DND-41 (cell line): ENCODE data around the gene FBXL13.
"Not testable (repeated sequence)": the region's sequence is repeated elsewhere in the genome, so short reads cannot be mapped to it uniquely, and the experiment has no call there.

Experiments used
- ATAC-seq: fragments of 200-7000 bp; cut with Tn5 transposase; 3 replicates; pipeline ENCODE4 v1.9.1; 2021; ENCODE audit warnings: low read depth; ENCODE audit not compliant: insufficient read depth
- DNase-seq: peaks from one replicate; pipeline ENCODE4 v3.0.0-alpha.2; 2020
- H2AFZ ChIP-seq: 2 replicates; pipeline ENCODE4 v1.6.0; 2012; ENCODE audit warnings: low read depth, low read length
- H3K27ac ChIP-seq: 2 replicates; pipeline ENCODE4 v1.5.1; 2012; ENCODE audit warnings: low read length, inconsistent platforms
- H3K27me3 ChIP-seq: fragments of 200-600 bp; sonication (generic); 2 replicates; pipeline ENCODE4 v1.6.0; 2012; ENCODE audit warnings: low read length, mild to moderate bottlenecking, inconsistent platforms; ENCODE audit not compliant: insufficient read depth, poor library complexity
- H3K36me3 ChIP-seq: 2 replicates; pipeline ENCODE4 v1.5.1; 2012; ENCODE audit warnings: low read length, inconsistent platforms; ENCODE audit not compliant: insufficient read depth
- H3K4me1 ChIP-seq: 2 replicates; pipeline ENCODE4 v1.5.1; 2012; ENCODE audit warnings: mild to moderate bottlenecking, low read length; ENCODE audit not compliant: insufficient read depth
- H3K4me2 ChIP-seq: 2 replicates; pipeline ENCODE4 v1.6.0; 2012; ENCODE audit warnings: mild to moderate bottlenecking, moderate library complexity, low read length, inconsistent platforms; ENCODE audit not compliant: insufficient read depth
- H3K4me3 ChIP-seq, 2 experiments: fragments of 200-600 bp in 1 of 2; shearing (Covaris generic) in 1 of 2; 2 replicates each; pipeline ENCODE4 v1.5.1; 2012 to 2016; ENCODE audit warnings: inconsistent platforms in 2 of 2, low read length in 2 of 2, mild to moderate bottlenecking in 2 of 2, low read depth in 1 of 2, moderate library complexity in 1 of 2
- H3K79me2 ChIP-seq: 2 replicates; pipeline ENCODE4 v1.6.0; 2012; ENCODE audit warnings: low read length, inconsistent platforms; ENCODE audit not compliant: insufficient read depth
- H3K9ac ChIP-seq: 2 replicates; pipeline ENCODE4 v1.6.0; 2012; ENCODE audit warnings: low read depth, mild to moderate bottlenecking, inconsistent platforms, low read length, moderate library complexity
- H3K9me3 ChIP-seq: 2 replicates; pipeline ENCODE4 v1.5.1; 2012; ENCODE audit warnings: low read length, moderate library complexity, mild to moderate bottlenecking, inconsistent platforms; ENCODE audit not compliant: insufficient read depth, severe bottlenecking
- H4K20me1 ChIP-seq: 2 replicates; pipeline ENCODE4 v1.6.0; 2012; ENCODE audit warnings: low read length; ENCODE audit not compliant: insufficient read depth

The FBXL13 gene

GRCh38 chr7:102790364-102791100 lies 284.1 kb downstream of the FBXL13 start:
- H4K20me1 ChIP-seq, H3K4me2 ChIP-seq, H3K36me3 ChIP-seq, H3K9ac ChIP-seq, H3K27me3 ChIP-seq, H3K4me3 ChIP-seq, ATAC-seq, H2AFZ ChIP-seq, H3K4me1 ChIP-seq, DNase-seq, H3K27ac ChIP-seq, H3K79me2 ChIP-seq, H3K9me3 ChIP-seq: not testable (repeated sequence)

DNA sequence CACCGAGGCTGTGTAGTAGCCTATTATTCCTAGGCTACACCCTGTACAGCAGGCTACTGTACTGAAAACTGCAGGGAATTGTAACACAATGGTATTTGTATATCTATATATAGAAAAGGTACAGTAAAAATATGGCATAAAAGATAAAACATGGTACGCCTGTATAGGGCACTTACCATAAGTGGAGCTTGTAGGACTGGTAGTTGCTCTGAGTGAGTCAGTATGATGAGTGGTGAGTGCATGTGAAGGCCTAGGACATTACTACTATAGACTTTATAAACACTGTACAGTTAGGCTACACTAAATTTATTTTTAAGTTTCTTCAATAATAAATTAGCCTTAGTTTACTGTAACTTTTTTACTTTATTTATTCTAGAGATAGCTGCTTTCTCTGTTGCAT lies 285.8 kb downstream of the FBXL13 start:
- H3K27me3 ChIP-seq, H3K4me3 ChIP-seq, H3K4me1 ChIP-seq: not testable (repeated sequence)

DNA sequence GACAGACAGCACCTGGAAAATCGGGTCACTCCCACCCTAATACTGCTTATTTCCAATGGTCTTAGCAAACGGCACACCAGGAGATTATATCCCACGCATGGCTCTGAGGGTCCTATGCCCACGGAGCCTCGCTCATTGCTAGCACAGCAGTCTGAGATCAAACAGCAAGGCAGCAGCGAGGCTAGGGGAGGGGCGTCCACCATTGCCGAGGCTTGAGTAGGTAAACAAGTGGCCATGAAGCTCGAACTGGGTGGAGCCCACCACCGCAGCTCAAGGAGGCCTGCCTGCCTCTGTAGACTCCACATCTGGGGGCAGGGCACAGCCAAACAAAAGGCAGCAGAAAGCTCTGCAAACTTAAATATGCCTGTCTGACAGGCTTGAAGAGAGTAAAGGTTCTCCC lies 293.7 kb downstream of the FBXL13 start:
- H3K27me3 ChIP-seq, H3K9me3 ChIP-seq, H3K27ac ChIP-seq, H3K36me3 ChIP-seq, H4K20me1 ChIP-seq, H2AFZ ChIP-seq, H3K79me2 ChIP-seq, H3K4me3 ChIP-seq, H3K4me1 ChIP-seq, DNase-seq, ATAC-seq, H3K9ac ChIP-seq, H3K4me2 ChIP-seq: not testable (repeated sequence)

More for the DNA sequence above, 285.8 kb downstream of the FBXL13 start:
- not testable (repeated sequence) for H3K27ac ChIP-seq, H3K4me2 ChIP-seq, DNase-seq, H3K36me3 ChIP-seq, H2AFZ ChIP-seq, H3K79me2 ChIP-seq, H4K20me1 ChIP-seq, H3K9ac ChIP-seq, ATAC-seq, H3K9me3 ChIP-seq

GRCh38 chr7:102778663-102779062 lies 295.9 kb downstream of the FBXL13 start:
- ATAC-seq, H4K20me1 ChIP-seq, H2AFZ ChIP-seq, H3K4me3 ChIP-seq, DNase-seq, H3K36me3 ChIP-seq, H3K4me2 ChIP-seq, H3K27ac ChIP-seq, H3K4me1 ChIP-seq, H3K9me3 ChIP-seq, H3K9ac ChIP-seq, H3K79me2 ChIP-seq, H3K27me3 ChIP-seq: not testable (repeated sequence)

GRCh38 chr7:102776217-102776616 lies 298.4 kb downstream of the FBXL13 start:
- not testable (repeated sequence) for H3K4me3 ChIP-seq, H3K27me3 ChIP-seq, H3K9ac ChIP-seq, H3K79me2 ChIP-seq, H3K27ac ChIP-seq, DNase-seq, H2AFZ ChIP-seq, H3K9me3 ChIP-seq, H4K20me1 ChIP-seq, H3K36me3 ChIP-seq, ATAC-seq, H3K4me1 ChIP-seq, H3K4me2 ChIP-seq

GRCh38 chr7:102770467-102770866 lies 304.1 kb downstream of the FBXL13 start:
- H3K9me3 ChIP-seq, H3K4me2 ChIP-seq, H3K4me3 ChIP-seq, DNase-seq, H3K27me3 ChIP-seq, H3K9ac ChIP-seq, H4K20me1 ChIP-seq, H3K79me2 ChIP-seq, H3K4me1 ChIP-seq, H3K36me3 ChIP-seq, H2AFZ ChIP-seq, ATAC-seq, H3K27ac ChIP-seq: not testable (repeated sequence)

DNA sequence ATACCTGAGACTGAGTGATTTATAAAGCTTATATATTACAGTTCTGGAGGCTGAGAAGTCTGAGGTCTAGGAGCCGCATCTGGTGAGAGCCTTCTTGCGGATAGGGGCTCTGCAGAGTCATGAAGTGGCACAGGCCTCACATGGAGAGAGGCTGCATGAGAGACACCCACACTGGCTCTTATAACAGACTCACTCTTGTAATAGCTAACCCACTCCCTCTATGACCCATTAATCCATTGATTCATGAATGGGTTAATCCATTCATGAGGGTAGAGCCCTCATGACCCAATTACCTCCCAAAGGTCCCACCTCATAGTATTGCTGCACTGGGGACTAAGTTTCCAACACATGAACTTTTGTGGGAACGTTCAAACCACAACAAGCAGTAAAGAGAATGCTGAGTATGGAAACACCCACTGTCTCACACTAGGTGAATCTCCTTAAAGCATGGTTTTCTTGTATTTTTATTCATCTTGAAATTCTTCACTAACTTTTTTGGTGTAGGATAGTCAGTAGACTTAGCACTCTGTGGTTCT lies 304.9 kb downstream of the FBXL13 start:
- not testable (repeated sequence) for H2AFZ ChIP-seq, ATAC-seq, H3K4me3 ChIP-seq

DNA sequence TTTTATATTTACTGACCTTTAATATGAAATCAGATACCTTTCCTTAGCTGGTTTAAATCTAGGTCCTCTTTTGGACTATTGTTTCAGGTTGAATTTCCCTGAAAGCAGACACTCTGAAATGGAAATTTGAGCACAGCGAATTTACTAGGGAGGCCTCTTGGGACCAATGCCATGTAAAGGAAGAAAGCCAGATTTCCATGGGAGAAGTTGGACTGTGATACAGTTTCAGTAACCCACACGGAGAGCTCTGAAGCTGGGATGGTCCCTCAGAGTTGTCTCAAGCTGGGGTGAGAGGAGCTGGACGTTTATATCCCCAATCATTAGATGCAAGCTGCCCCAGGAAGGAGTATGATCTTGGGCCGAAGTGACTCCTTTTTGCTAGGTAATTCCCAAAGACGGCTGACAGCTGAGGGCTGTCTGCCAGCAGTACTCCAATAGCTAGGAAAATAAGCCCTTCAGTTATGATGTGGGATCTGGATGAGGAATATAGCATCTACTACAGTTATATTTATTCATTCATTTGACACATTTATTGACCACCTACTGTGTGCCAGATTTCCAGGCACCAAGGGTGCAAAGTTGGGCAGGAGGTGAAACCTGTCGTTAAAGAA lies 311.2 kb downstream of the FBXL13 start:
- not testable (repeated sequence) for H2AFZ ChIP-seq, H3K36me3 ChIP-seq, H3K27ac ChIP-seq, ATAC-seq, H3K4me1 ChIP-seq, DNase-seq, H3K27me3 ChIP-seq, H3K9me3 ChIP-seq, H3K9ac ChIP-seq, H4K20me1 ChIP-seq, H3K4me2 ChIP-seq, H3K4me3 ChIP-seq, H3K79me2 ChIP-seq

More for the DNA sequence above, 304.9 kb downstream of the FBXL13 start:
- not testable (repeated sequence) for H3K79me2 ChIP-seq, H4K20me1 ChIP-seq, H3K27me3 ChIP-seq, H3K4me1 ChIP-seq, H3K9me3 ChIP-seq, H3K36me3 ChIP-seq, H3K4me2 ChIP-seq, H3K27ac ChIP-seq, DNase-seq, H3K9ac ChIP-seq
